ENCODE results near the gene GNS.

Gene GNS

GRCh38 chr12:64671681-64672080 lies 87.5 kb downstream of the GNS start:
- DNase-seq = no peak

GRCh38 chr12:64670919-64671639 lies 88.1 kb downstream of the GNS start:
- DNase-seq = no peak

- DNase-seq = no peak
These were observed 89.2 kb downstream of the GNS start for GRCh38 chr12:64670019-64670418.

GRCh38 chr12:64669270-64669842 lies 89.8 kb downstream of the GNS start:
- DNase-seq = no peak

GRCh38 chr12:64667793-64668192 lies 91.4 kb downstream of the GNS start:
- no peak for DNase-seq

- no peak for DNase-seq
These were observed 92.9 kb downstream of the GNS start for GRCh38 chr12:64666054-64666914.

GRCh38 chr12:64665514-64665913 lies 93.7 kb downstream of the GNS start:
- DNase-seq = no peak
